SU-DHL-6 (cell line): ENCODE measurements around the gene C6orf47.

Experiments used
- EZH2phosphoT487 ChIP-seq: fragments of 200-600 bp; sonication (generic), shearing (Covaris generic); conservative IDR thresholded peaks from 2 replicates; pipeline ENCODE4 v1.6.1; 2018; ENCODE audit warnings: mild to moderate bottlenecking, antibody characterized with exemption, low read length, moderate library complexity, mixed read lengths
- TF ChIP-seq, protein P1 (sequence below): fragments of 200-600 bp; sonication (generic); IDR thresholded peaks from one replicate; pipeline ENCODE4 v1.5.1; 2017; ENCODE audit warnings: antibody characterized with exemption, mild to moderate bottlenecking, low read length, moderate library complexity; ENCODE audit not compliant: insufficient read depth, poor library complexity, severe bottlenecking

DNA sequence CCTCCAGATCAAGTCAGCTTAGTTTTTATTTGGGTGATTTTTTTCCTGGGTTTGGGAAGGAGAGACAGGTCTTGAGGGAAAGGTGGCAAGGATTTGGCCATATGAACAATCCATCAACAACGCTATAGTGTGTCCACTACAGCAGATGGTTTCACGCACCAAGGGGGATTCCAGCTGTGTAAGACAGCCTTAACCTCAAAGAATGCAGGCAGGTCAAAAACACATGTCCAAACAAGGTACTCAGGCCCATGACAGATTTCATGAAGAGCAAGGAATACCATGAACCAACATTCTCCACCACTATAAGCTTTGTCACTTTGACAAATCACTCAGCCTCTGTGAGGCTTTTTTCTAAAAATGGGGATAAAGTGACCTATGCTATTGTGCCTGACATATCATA is 43.6 kb downstream of the C6orf47 start:
- TF ChIP-seq, protein P1, sequence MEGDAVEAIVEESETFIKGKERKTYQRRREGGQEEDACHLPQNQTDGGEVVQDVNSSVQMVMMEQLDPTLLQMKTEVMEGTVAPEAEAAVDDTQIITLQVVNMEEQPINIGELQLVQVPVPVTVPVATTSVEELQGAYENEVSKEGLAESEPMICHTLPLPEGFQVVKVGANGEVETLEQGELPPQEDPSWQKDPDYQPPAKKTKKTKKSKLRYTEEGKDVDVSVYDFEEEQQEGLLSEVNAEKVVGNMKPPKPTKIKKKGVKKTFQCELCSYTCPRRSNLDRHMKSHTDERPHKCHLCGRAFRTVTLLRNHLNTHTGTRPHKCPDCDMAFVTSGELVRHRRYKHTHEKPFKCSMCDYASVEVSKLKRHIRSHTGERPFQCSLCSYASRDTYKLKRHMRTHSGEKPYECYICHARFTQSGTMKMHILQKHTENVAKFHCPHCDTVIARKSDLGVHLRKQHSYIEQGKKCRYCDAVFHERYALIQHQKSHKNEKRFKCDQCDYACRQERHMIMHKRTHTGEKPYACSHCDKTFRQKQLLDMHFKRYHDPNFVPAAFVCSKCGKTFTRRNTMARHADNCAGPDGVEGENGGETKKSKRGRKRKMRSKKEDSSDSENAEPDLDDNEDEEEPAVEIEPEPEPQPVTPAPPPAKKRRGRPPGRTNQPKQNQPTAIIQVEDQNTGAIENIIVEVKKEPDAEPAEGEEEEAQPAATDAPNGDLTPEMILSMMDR, result no peak
- no peak for TF ChIP-seq EZH2phosphoT487
